Gastrocnemius medialis (tissue), 4 donors: Measurements from ENCODE around the gene ADRM1.

ENCODE experiments used
- CTCF ChIP-seq, 5 experiments: fragments of 450-650 bp in 3 of 5; fragments of 200-600 bp in 2 of 5; sonication (generic) in 2 of 5; IDR thresholded peaks in 4 of 5; conservative IDR thresholded peaks in 1 of 5; 1 replicate in 4 of 5; 2 replicates in 1 of 5; pipeline ENCODE4 v1.5.1; 2016 to 2019; ENCODE audit warnings: antibody characterized with exemption in 5 of 5, mild to moderate bottlenecking in 3 of 5, moderate library complexity in 3 of 5
- POLR2A ChIP-seq, 2 donors: fragments of 450-650 bp; IDR thresholded peaks; one replicate each; pipeline ENCODE4 v1.6.1; 2017; ENCODE audit warnings: antibody characterized with exemption in 2 of 2, mild to moderate bottlenecking in 2 of 2, moderate library complexity in 2 of 2

GRCh38 chr20:62357187-62357667 lies 54.4 kb downstream of the ADRM1 start:
- TF ChIP-seq POLR2A (IDR thresholded peaks at IDR 0.05) (no peak), CTCF (IDR thresholded peaks at IDR 0.05 in 4 of 5, conservative IDR thresholded peaks at IDR 0.05 in 1 of 5) (no peak)
